Gastroesophageal sphincter (tissue), 4 donors: ENCODE measurements around the gene TRERF1. TPM values are rescaled to one million over a fixed set of nuclear protein-coding genes. Genes with fewer than 3 reads are reported as not detected.

Experiments
- ATAC-seq: fragments of 150-250 bp; one replicate; pipeline ENCODE4 v1.9.1; 2016; ENCODE audit warnings: mild to moderate bottlenecking, moderate library complexity
- H3K27ac ChIP-seq, 4 donors: fragments of 200-600 bp; sonication (generic) in 3 of 4; 1 replicate in 3 of 4; 2 replicates in 1 of 4; pipeline ENCODE4 v1.5.1; 2016 to 2019
- H3K27me3 ChIP-seq: fragments of 200-600 bp; sonication (generic); one replicate; pipeline ENCODE4 v1.5.1; 2019
- H3K36me3 ChIP-seq, 2 donors: fragments of 200-600 bp; sonication (generic); one replicate each; pipeline ENCODE4 v1.5.1; 2019; ENCODE audit warnings: control low read depth in 1 of 2
- H3K4me1 ChIP-seq, 3 donors: fragments of 200-600 bp; sonication (generic); 1 replicate in 2 of 3; 2 replicates in 1 of 3; pipeline ENCODE4 v1.5.1; 2016 to 2019; ENCODE audit warnings: control low read depth in 2 of 3
- H3K4me3 ChIP-seq, 2 donors: fragments of 200-600 bp; sonication (generic); one replicate each; pipeline ENCODE4 v1.5.1; 2019; ENCODE audit warnings: mild to moderate bottlenecking in 1 of 2, moderate library complexity in 1 of 2
- H3K9me3 ChIP-seq, 3 donors: fragments of 200-600 bp; sonication (generic); one replicate each; pipeline ENCODE4 v1.5.1; 2017 to 2019; ENCODE audit warnings: control low read depth in 2 of 3
- EP300 ChIP-seq: sonication (generic); formaldehyde crosslinking; IDR thresholded peaks from one replicate; pipeline ENCODE4 v1.6.1; 2017; ENCODE audit warnings: antibody characterized with exemption, mild to moderate bottlenecking
- POLR2A ChIP-seq, 2 donors: fragments of 450-650 bp; IDR thresholded peaks; one replicate each; pipeline ENCODE4 v1.6.1; 2017; ENCODE audit warnings: antibody characterized with exemption in 2 of 2, mild to moderate bottlenecking in 2 of 2, moderate library complexity in 1 of 2
- POLR2AphosphoS5 ChIP-seq: sonication (generic); formaldehyde crosslinking; IDR thresholded peaks from one replicate; pipeline ENCODE4 v1.6.1; 2017; ENCODE audit warnings: antibody characterized with exemption
- WGBS, 2 donors: methylation state at CpG; one replicate each; pipeline ENCODE4 v1.1.5; 2018; ENCODE audit warnings: low coverage in 1 of 2; 5-methylcytosine and 5-hydroxymethylcytosine counted together
- total RNA-seq, 4 donors: library from RNA; depleted of rRNA; stranded (reverse); fragments of >200 nt; gene quantifications; one replicate each; pipeline ENCODE4 v1.1.0, GENCODE V29; 2016
- TF ChIP-seq, protein P1 (sequence below), 4 experiments: fragments of 200-600 bp in 2 of 4; fragments of 450-650 bp in 2 of 4; sonication (generic) in 1 of 4; IDR thresholded peaks; one replicate each; pipeline ENCODE4 v1.5.1; 2017 to 2019; ENCODE audit warnings: antibody characterized with exemption in 4 of 4, mild to moderate bottlenecking in 2 of 4, moderate library complexity in 2 of 4

The TRERF1 gene
- total RNA-seq, 4 donors from 2014 or later, result 3.2 to 7.4 (median 5.4) TPM

DNA sequence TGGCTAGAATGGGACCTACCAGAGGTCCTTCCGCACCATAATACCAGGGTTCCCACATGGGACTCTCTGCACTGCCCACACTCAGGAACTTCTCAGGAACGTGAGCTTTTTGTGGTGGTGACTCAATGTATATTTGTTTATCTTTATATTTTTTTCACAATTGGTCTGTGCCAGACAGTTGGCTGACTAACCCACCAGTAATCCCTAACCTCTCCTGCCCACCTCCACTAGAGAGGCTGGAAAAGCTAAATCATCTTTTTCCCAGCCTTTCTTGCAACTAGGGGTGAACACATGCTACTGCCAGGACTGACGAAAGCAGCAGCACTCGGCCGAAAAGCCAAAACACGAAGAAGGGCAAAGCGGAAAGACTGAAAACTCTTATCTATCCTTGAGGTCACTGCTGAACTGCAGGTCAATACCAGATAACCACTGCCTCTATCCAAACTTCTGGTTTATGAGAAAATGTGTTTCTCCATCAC, 112.9 kb downstream of the TRERF1 start:
- Histone ChIP-seq H3K9me3 (no peaks in the 10 kb centered on the region), H3K4me1 (peaks cover 0 to 5% (median 0%) of the 10 kb centered on the region in 3 donors), H3K27me3 (no peaks in the 10 kb centered on the region), H3K4me3 (no peak overlapping the region), H3K36me3 (no peaks in the 10 kb centered on the region), H3K27ac (no peak overlapping the region)
- 51 to 74% methylated on average over 7 of the region's 7 CpGs for WGBS, 2 donors
- TF ChIP-seq, protein P1, sequence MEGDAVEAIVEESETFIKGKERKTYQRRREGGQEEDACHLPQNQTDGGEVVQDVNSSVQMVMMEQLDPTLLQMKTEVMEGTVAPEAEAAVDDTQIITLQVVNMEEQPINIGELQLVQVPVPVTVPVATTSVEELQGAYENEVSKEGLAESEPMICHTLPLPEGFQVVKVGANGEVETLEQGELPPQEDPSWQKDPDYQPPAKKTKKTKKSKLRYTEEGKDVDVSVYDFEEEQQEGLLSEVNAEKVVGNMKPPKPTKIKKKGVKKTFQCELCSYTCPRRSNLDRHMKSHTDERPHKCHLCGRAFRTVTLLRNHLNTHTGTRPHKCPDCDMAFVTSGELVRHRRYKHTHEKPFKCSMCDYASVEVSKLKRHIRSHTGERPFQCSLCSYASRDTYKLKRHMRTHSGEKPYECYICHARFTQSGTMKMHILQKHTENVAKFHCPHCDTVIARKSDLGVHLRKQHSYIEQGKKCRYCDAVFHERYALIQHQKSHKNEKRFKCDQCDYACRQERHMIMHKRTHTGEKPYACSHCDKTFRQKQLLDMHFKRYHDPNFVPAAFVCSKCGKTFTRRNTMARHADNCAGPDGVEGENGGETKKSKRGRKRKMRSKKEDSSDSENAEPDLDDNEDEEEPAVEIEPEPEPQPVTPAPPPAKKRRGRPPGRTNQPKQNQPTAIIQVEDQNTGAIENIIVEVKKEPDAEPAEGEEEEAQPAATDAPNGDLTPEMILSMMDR (IDR thresholded peaks at IDR 0.05), result no peak
- TF ChIP-seq POLR2AphosphoS5, result no peak
- no peak for TF ChIP-seq POLR2A (IDR thresholded peaks at IDR 0.05)
- TF ChIP-seq EP300, result no peak
- ATAC-seq, result no peak

DNA sequence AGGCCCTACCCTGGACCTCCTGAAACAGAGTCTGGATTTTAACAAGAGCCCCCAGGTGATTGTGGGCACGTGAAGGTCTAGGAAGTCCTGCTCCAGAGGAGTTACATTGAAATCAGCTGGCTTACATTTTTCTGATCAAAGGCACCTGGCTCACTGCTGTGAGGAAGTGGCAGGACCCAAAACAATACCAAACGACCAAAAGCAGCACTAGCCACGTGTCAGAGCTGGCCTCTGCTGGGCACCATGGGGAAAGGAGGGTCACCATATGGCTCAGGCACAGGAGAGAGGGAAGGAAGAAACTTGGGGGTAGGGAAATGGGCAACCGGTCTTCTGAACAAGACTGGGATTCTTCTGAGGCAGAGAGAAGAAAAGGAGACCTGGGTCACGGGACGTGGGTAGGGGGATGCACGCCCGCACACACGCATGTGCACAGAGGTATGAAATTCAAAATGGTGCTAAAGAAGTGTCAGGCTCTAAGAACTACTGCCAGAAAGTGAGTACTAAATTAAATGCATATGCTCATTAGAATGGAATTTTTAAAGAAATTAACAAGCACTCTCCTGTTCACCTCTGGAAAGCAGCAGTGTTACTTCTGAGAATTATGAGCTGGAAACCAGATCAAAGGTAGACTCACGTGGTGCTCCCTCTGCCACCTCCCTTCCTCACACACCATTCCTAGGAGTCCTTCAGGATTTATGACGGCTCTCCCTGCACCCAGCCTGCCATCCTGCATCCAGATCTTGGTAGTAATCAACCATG, 113.6 kb downstream of the TRERF1 start:
- Histone ChIP-seq H3K9me3 (no peaks in the 10 kb centered on the region), H3K4me3 (no peak overlapping the region), H3K4me1 (peaks cover 0 to 5% (median 0%) of the 10 kb centered on the region in 3 donors), H3K27ac (no peak overlapping the region), H3K27me3 (no peaks in the 10 kb centered on the region), H3K36me3 (no peaks in the 10 kb centered on the region)
- TF ChIP-seq, protein P1 (IDR thresholded peaks at IDR 0.05), result no peak
- no peak for TF ChIP-seq POLR2A (IDR thresholded peaks at IDR 0.05)
- TF ChIP-seq EP300, result no peak
- no peak for TF ChIP-seq POLR2AphosphoS5
- ATAC-seq, result no peak
- 77 to 84% methylated on average over 8 to 10 of the region's 11 CpGs for WGBS, 2 donors

- H3K9me3 ChIP-seq, result no peaks in the 10 kb centered on the region
- peaks cover 0 to 5% (median 0%) of the 10 kb centered on the region in 3 donors for H3K4me1 ChIP-seq
- no peak overlapping the region for H3K27ac ChIP-seq
- no peak for ATAC-seq
- H3K36me3 ChIP-seq, result no peaks in the 10 kb centered on the region
- H3K4me3 ChIP-seq, result no peak overlapping the region
- WGBS, 2 donors, result 100% methylated on average over 2 to 3 of the region's 5 CpGs
- no peaks in the 10 kb centered on the region for H3K27me3 ChIP-seq
- TF ChIP-seq, protein P1 (IDR thresholded peaks at IDR 0.05), result no peak
These were observed 115.3 kb downstream of the TRERF1 start for GRCh38 chr6:42336431-42336830.

GRCh38 chr6:42335896-42336295, 115.8 kb downstream of the TRERF1 start:
- no peak for ATAC-seq
- Histone ChIP-seq H3K9me3 (no peaks in the 10 kb centered on the region), H3K27ac (no peak overlapping the region), H3K4me3 (no peak overlapping the region), H3K4me1 (peaks cover 0 to 5% (median 0%) of the 10 kb centered on the region in 3 donors), H3K27me3 (no peaks in the 10 kb centered on the region), H3K36me3 (no peaks in the 10 kb centered on the region)
- 87 to 100% methylated on average over 1 to 5 of the region's 5 CpGs for WGBS, 2 donors
- TF ChIP-seq EP300 (no peak), POLR2A (IDR thresholded peaks at IDR 0.05) (no peak), POLR2AphosphoS5 (no peak)
- TF ChIP-seq, protein P1 (IDR thresholded peaks at IDR 0.05), result no peak

DNA sequence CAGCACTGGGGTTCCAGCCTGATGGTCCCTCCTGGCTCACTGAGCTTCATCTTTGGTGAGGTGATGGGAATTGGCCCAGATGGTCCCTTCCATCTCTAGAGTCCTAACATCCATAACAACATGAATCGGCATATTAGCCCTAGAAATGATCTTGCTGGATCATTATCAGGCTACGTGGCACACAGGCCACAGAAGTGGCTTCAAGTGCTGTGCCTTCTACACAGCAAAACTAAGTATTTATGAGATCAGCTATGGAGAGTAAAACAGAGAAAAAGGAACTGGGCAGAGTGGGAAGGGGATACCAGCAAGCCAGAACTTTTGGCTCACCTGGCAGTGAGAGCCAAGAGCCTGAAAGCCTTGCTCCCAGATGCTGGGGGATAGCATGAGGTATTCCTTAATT, 116.9 kb downstream of the TRERF1 start:
- WGBS, 2 donors, result 100% methylated on average over 1 of the region's 2 CpGs; no CpG with 5 or more reads in 1 of the 2 donors
- Histone ChIP-seq H3K27ac (no peak overlapping the region), H3K9me3 (no peaks in the 10 kb centered on the region), H3K27me3 (no peaks in the 10 kb centered on the region), H3K36me3 (no peaks in the 10 kb centered on the region), H3K4me3 (no peak overlapping the region), H3K4me1 (peaks cover 0 to 5% (median 0%) of the 10 kb centered on the region in 3 donors)
- TF ChIP-seq POLR2AphosphoS5, result no peak
- TF ChIP-seq POLR2A (IDR thresholded peaks at IDR 0.05), result no peak
- TF ChIP-seq, protein P1 (IDR thresholded peaks at IDR 0.05), result no peak
- no peak for TF ChIP-seq EP300
- no peak for ATAC-seq
